HepG2 (cell line): ENCODE data around the gene PIK3R4. TPM values are rescaled to one million over a fixed set of nuclear protein-coding genes. Genes with fewer than 3 reads are reported as not detected.

Experiments
- ATAC-seq: fragments of 200-7000 bp; cut with Tn5 transposase; 3 replicates; pipeline ENCODE4 v1.9.1; 2020; ENCODE audit warnings: mild to moderate bottlenecking, moderate library complexity
- BruUV-seq: library from RNA; stranded (reverse); fragments of 400-500 nt; replicated peaks from 2 replicates; lab custom pipeline; 2021; lab: Mats Ljungman, UMichigan
- CTCF ChIA-PET: fragments of 300-600 bp; formaldehyde crosslinking; extraction: SDS; loops from one replicate; lab custom pipeline; 2021; ENCODE audit warnings: low total read pairs, inconsistent platforms, low intra/inter-chr PET ratio; lab: Yijun Ruan, JAX
- POLR2A ChIA-PET: fragments of 350-600 bp; sonication (Branson Sonifier 250); formaldehyde crosslinking; loops from one replicate; lab custom pipeline; 2020; ENCODE audit warnings: antibody characterized with exemption, inconsistent platforms; lab: Yijun Ruan, JAX
- DNase-seq: peaks from one replicate; pipeline ENCODE4 v3.0.0-alpha.2; 2015; ENCODE audit warnings: low spot score
- FAIRE-seq: peaks from 3 replicates; lab custom pipeline; 2011; peaks lifted over from hg19 to GRCh38; lab: Jason Lieb, UNC
- H2AFZ ChIP-seq: one replicate; pipeline ENCODE4 v1.6.1; 2011; ENCODE audit warnings: low read length, inconsistent platforms
- H3K27ac ChIP-seq: fragments of 300-600 bp; 3 replicates; pipeline ENCODE4 v1.8.0; 2011; ENCODE audit warnings: mixed run types, mild to moderate bottlenecking, mixed read lengths, low read length, inconsistent platforms; ENCODE audit not compliant: insufficient read depth; ENCODE audit errors: extremely low read length
- H3K27me3 ChIP-seq, 2 experiments: fragments of 200-600 bp in 1 of 2; 2 replicates in 1 of 2; 3 replicates in 1 of 2; pipeline versions ENCODE4 v1.6.0 to v1.8.0; 2011; ENCODE audit warnings: low read length in 2 of 2, mild to moderate bottlenecking in 2 of 2, moderate library complexity in 2 of 2, inconsistent platforms in 1 of 2; ENCODE audit not compliant: insufficient read depth in 2 of 2, control insufficient read depth in 1 of 2
- H3K36me3 ChIP-seq, 2 experiments: fragments of 200-600 bp in 1 of 2; replicated peaks in 1 of 2; 2 replicates in 1 of 2; 3 replicates in 1 of 2; pipeline versions ENCODE4 v1.5.1 to v1.8.0; 2011; ENCODE audit warnings: low read length in 2 of 2, inconsistent platforms in 1 of 2; ENCODE audit not compliant: insufficient read depth in 2 of 2, control insufficient read depth in 1 of 2
- H3K4me1 ChIP-seq: 2 replicates; pipeline ENCODE4 v1.5.1; 2012; ENCODE audit warnings: low read length, inconsistent platforms; ENCODE audit not compliant: insufficient read depth
- H3K4me2 ChIP-seq: 2 replicates; pipeline ENCODE4 v1.6.0; 2011; ENCODE audit warnings: low read depth, low read length, inconsistent platforms
- H3K4me3 ChIP-seq, 3 experiments: fragments of 200-600 bp in 1 of 3; sonication (generic), shearing (Covaris generic) in 1 of 3; replicated peaks in 1 of 3; 2 replicates each; pipeline ENCODE4 v1.5.1; 2011 to 2016; ENCODE audit warnings: low read length in 3 of 3, inconsistent platforms in 2 of 3, low read depth in 2 of 3, mild to moderate bottlenecking in 2 of 3, control low read depth in 1 of 3, mixed read lengths in 1 of 3; ENCODE audit not compliant: insufficient read depth in 1 of 3
- H3K79me2 ChIP-seq: one replicate; pipeline ENCODE4 v1.6.1; 2011; ENCODE audit warnings: low read length, inconsistent platforms; ENCODE audit not compliant: insufficient read depth
- H3K9ac ChIP-seq: 2 replicates; pipeline ENCODE4 v1.6.0; 2011; ENCODE audit warnings: mild to moderate bottlenecking, low read depth, low read length, inconsistent platforms; ENCODE audit not compliant: insufficient read depth
- H3K9me3 ChIP-seq: 2 replicates; pipeline ENCODE4 v1.5.1; 2012; ENCODE audit warnings: mild to moderate bottlenecking, low read length
- H4K20me1 ChIP-seq: 2 replicates; pipeline ENCODE4 v1.6.0; 2011; ENCODE audit warnings: inconsistent platforms, mild to moderate bottlenecking, low read length, moderate library complexity; ENCODE audit not compliant: insufficient read depth
- BORCS8-MEF2B ChIP-seq: sonication (generic); formaldehyde crosslinking; IDR thresholded peaks from 2 replicates; pipeline ENCODE4 v1.8.0; 2022; ENCODE audit warnings: mild to moderate bottlenecking, missing genetic modification reagents
- DR1 ChIP-seq: sonication (generic); formaldehyde crosslinking; IDR thresholded peaks from 2 replicates; pipeline ENCODE4 v1.8.0; 2021; ENCODE audit warnings: mild to moderate bottlenecking, missing genetic modification reagents, inconsistent platforms
- KLF13 ChIP-seq: sonication (generic); formaldehyde crosslinking; IDR thresholded peaks from 2 replicates; pipeline ENCODE4 v1.4.0; 2020; ENCODE audit warnings: mild to moderate bottlenecking, missing genetic modification reagents
- TEAD2 ChIP-seq: sonication (generic); formaldehyde crosslinking; IDR thresholded peaks from 2 replicates; pipeline ENCODE4 v1.9.0; 2021; ENCODE audit warnings: missing genetic modification reagents
- TEAD3 ChIP-seq: optimal IDR thresholded peaks from 2 replicates; pipeline ENCODE3; 2016; ENCODE audit warnings: borderline replicate concordance
- ZBTB7B ChIP-seq: sonication (generic); formaldehyde crosslinking; IDR thresholded peaks from 2 replicates; pipeline ENCODE4 v1.4.0; 2020; ENCODE audit warnings: missing genetic modification reagents
- ZNF274 ChIP-seq: sonication (generic); formaldehyde crosslinking; IDR thresholded peaks from 2 replicates; pipeline ENCODE4 v1.5.1; 2020; ENCODE audit warnings: mild to moderate bottlenecking, missing genetic modification reagents
- ZNF431 ChIP-seq: sonication (generic); formaldehyde crosslinking; IDR thresholded peaks from 2 replicates; pipeline ENCODE4 v1.9.0; 2022; ENCODE audit warnings: missing genetic modification reagents, low read depth, mild to moderate bottlenecking, borderline replicate concordance
- ZNF556 ChIP-seq: sonication (generic); formaldehyde crosslinking; IDR thresholded peaks from 2 replicates; pipeline ENCODE4 v1.4.0; 2020; ENCODE audit warnings: mild to moderate bottlenecking, missing genetic modification reagents, borderline replicate concordance
- ZNF782 ChIP-seq: sonication (generic); formaldehyde crosslinking; IDR thresholded peaks from 2 replicates; pipeline ENCODE4 v1.4.0; 2020; ENCODE audit warnings: missing genetic modification reagents, mild to moderate bottlenecking, borderline replicate concordance
- WGBS: methylation state at CpG from one replicate; pipeline ENCODE4 v1.1.6; 2017; ENCODE audit warnings: low lambda C conversion rate; 5-methylcytosine and 5-hydroxymethylcytosine counted together
- in situ Hi-C: cut with HindIII; loops from 2 replicates; pipeline ENCODE4 v1.10.0; 2017; ENCODE audit warnings: low pct_unique_long_range_greater_than_20kb; ENCODE audit not compliant: extremely low pct_ligation_motif_present
- intact Hi-C: fragments of 100-400 bp; cut with micrococcal nuclease; formaldehyde crosslinking; loops from one replicate; pipeline ENCODE4 v1.10.0; 2022; ENCODE audit not compliant: unreplicated experiment
- polyA plus RNA-seq, 8 experiments: library from polyadenylated mRNA; depleted of rRNA in 3 of 8; stranded (reverse) in 7 of 8; unstranded in 1 of 8; fragments of >200 nt; fragmentation: Illumina TruSeq in 4 of 8; extraction: Trizol in 4 of 8; gene quantifications; 2 replicates each; pipeline versions ENCODE4 v1.2.1 to v1.2.3, GENCODE V29; 2011 to 2016; ENCODE audit warnings: low read depth in 4 of 8, missing spikeins in 1 of 8, mixed read lengths in 1 of 8; ENCODE audit not compliant: insufficient read depth in 1 of 8
- total RNA-seq, 5 experiments: library from RNA; depleted of rRNA; stranded (reverse); fragments of >200 nt; fragmentation: Illumina TruSeq; extraction: Trizol; gene quantifications; 2 replicates each; pipeline ENCODE4 v1.2.3, GENCODE V29; 2016; ENCODE audit warnings: low read depth in 1 of 5
- TF ChIP-seq, protein P1 (sequence below): sonication (generic); formaldehyde crosslinking; IDR thresholded peaks from 2 replicates; pipeline ENCODE4 v1.8.0; 2022; ENCODE audit warnings: missing genetic modification reagents, low read depth, mild to moderate bottlenecking, borderline replicate concordance
- TF ChIP-seq, protein P2 (sequence below): IDR thresholded peaks from 2 replicates; pipeline ENCODE4 v1.6.1; 2016; ENCODE audit warnings: low read depth
- TF ChIP-seq, protein P3 (sequence below): sonication (generic); formaldehyde crosslinking; IDR thresholded peaks from 2 replicates; pipeline ENCODE4 v1.4.0; 2020; ENCODE audit warnings: low read depth, mild to moderate bottlenecking, missing genetic modification reagents

Gene PIK3R4
- total and polyA plus RNA-seq, 2 of the 13 experiments (the other 11 are each of a cell fraction or from before 2014, with no cell fraction given): 22.4 to 26.0 TPM

DNA sequence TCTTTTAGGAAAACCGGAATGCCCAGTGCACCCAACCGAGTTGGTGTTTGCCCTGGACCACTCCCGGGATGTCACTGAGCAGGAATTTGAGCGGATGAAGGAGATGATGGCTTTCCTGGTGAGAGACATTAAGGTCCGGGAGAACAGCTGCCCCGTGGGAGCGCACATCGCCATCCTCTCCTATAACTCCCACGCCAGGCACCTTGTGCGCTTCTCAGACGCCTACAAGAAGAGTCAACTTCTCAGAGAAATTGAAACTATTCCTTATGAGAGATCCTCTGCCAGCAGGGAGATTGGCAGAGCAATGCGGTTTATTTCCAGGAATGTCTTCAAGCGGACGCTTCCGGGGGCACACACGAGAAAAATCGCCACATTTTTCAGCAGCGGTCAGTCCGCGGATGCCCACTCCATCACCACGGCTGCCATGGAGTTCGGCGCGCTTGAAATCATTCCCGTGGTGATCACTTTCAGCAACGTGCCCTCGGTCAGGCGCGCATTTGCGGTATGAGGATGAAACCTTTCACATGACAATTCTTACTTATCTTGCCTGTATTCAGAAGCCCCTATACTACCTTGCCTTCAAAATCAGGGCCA is 97.5 kb downstream of the PIK3R4 start:
- DNase-seq: no peak
- no peak overlapping the region for H3K9ac ChIP-seq
- H3K27me3 ChIP-seq: no peaks in the 10 kb centered on the region
- ChIA-PET POLR2A (no interaction called here), CTCF (no interaction called here)
- ATAC-seq: no peak
- no peaks in the 10 kb centered on the region for H4K20me1 ChIP-seq
- intact Hi-C loops: no loop called here
- no peak overlapping the region for H3K4me3 ChIP-seq
- no peak overlapping the region for H3K4me2 ChIP-seq
- no peaks in the 10 kb centered on the region for H3K36me3 ChIP-seq
- H3K79me2 ChIP-seq: no peaks in the 10 kb centered on the region
- FAIRE-seq: no peak
- TF ChIP-seq, protein P1, sequence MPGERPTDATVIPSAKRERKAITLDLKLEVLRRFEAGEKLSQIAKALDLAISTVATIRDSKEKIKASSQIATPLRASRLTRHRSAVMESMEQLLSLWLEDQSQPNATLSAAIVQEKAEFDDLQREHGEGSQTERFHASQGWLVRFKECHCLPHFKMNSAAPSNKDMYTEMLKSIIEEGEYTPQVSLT (CRISPR knock-in tag): no peak
- TF ChIP-seq ZNF431 (no peak), ZNF782 (CRISPR knock-in tag) (no peak)
- H3K4me1 ChIP-seq: no peaks in the 10 kb centered on the region
- BruUV-seq: no TSS peak
- in situ Hi-C loops: no loop called here
- no peaks in the 10 kb centered on the region for H3K9me3 ChIP-seq
- no peak overlapping the region for H3K27ac ChIP-seq
- 75% methylated on average over 27 of the region's 30 CpGs for WGBS
- no peak overlapping the region for H2AFZ ChIP-seq

DNA sequence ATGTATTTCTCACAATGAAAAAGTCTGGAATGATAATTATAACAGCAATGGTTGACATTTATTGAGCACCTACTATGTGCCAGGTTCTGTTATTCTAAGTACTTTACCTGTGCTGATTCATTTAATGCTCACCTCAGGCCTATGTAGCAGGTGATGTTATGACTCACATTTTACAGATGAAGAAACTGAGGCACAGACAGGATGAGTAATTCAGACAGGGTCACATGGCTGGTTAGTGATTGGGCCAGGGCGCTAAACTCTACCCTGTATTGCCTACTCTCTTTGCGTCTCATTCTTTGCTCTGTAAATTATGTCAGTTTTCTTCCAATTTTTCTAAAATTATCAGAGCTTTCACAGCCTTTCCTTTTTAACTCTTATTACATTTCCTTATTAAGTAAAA is 98.3 kb downstream of the PIK3R4 start:
- Histone ChIP-seq H4K20me1 (no peaks in the 10 kb centered on the region), H3K4me3 (no peak overlapping the region), H2AFZ (no peak overlapping the region), H3K27me3 (no peaks in the 10 kb centered on the region), H3K4me2 (no peak overlapping the region), H3K9me3 (no peaks in the 10 kb centered on the region), H3K4me1 (no peaks in the 10 kb centered on the region), H3K79me2 (no peaks in the 10 kb centered on the region), H3K9ac (no peak overlapping the region), H3K27ac (no peak overlapping the region), H3K36me3 (no peaks in the 10 kb centered on the region)
- no peak for ATAC-seq
- ChIA-PET POLR2A (no interaction called here), CTCF (no interaction called here)
- no peak for FAIRE-seq
- no TSS peak for BruUV-seq
- DNase-seq: no peak
- intact Hi-C loops (no loop called here), in situ Hi-C loops (no loop called here)
- 55% methylated on average over 2 of the region's 2 CpGs for WGBS
- TF ChIP-seq TEAD2 (CRISPR knock-in tag) (no peak), ZNF556 (CRISPR knock-in tag) (no peak), ZNF274 (CRISPR knock-in tag) (no peak), ZBTB7B (no peak), BORCS8-MEF2B (no peak), DR1 (CRISPR knock-in tag) (no peak), TEAD3 (CRISPR knock-in tag) (no peak), KLF13 (no peak)
- TF ChIP-seq, protein P2, sequence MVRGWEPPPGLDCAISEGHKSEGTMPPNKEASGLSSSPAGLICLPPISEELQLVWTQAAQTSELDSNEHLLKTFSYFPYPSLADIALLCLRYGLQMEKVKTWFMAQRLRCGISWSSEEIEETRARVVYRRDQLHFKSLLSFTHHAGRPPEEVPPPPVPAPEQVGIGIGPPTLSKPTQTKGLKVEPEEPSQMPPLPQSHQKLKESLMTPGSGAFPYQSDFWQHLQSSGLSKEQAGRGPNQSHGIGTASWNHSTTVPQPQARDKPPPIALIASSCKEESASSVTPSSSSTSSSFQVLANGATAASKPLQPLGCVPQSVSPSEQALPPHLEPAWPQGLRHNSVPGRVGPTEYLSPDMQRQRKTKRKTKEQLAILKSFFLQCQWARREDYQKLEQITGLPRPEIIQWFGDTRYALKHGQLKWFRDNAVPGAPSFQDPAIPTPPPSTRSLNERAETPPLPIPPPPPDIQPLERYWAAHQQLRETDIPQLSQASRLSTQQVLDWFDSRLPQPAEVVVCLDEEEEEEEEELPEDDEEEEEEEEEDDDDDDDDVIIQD (CRISPR knock-in tag): no peak
- TF ChIP-seq, protein P3, sequence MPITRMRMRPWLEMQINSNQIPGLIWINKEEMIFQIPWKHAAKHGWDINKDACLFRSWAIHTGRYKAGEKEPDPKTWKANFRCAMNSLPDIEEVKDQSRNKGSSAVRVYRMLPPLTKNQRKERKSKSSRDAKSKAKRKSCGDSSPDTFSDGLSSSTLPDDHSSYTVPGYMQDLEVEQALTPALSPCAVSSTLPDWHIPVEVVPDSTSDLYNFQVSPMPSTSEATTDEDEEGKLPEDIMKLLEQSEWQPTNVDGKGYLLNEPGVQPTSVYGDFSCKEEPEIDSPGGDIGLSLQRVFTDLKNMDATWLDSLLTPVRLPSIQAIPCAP (CRISPR knock-in tag): no peak
